Neural progenitor cell (in vitro differentiated cells): ENCODE measurements around the gene ZRANB3.

ENCODE experiments used
- CTCF ChIP-seq: fragments of 200-600 bp; sonication (generic); IDR thresholded peaks from 2 replicates; pipeline ENCODE4 v1.5.1; 2017; ENCODE audit warnings: antibody characterized with exemption, mild to moderate bottlenecking
- EZH2 ChIP-seq: fragments of 200-600 bp; sonication (generic); IDR thresholded peaks from 2 replicates; pipeline ENCODE4 v1.6.1; 2017; ENCODE audit warnings: antibody characterized with exemption, mild to moderate bottlenecking, moderate library complexity

GRCh38 chr2:135230150-135230549, 300.9 kb downstream of the ZRANB3 start:
- TF ChIP-seq CTCF (no peak), EZH2 (no peak)
